Effector memory CD8-positive, alpha-beta T cell (primary cell): ENCODE measurements around the gene TEAD4.

ENCODE experiments used
- ATAC-seq: fragments of 150-1000 bp; cut with Tn5 transposase; replicated peaks from 2 replicates; pipeline ENCODE4 v1.10.0; 2021; ENCODE audit warnings: mild to moderate bottlenecking, moderate library complexity
- DNase-seq, 3 experiments: peaks; one replicate each; pipeline ENCODE4 v3.0.0; 2021
- H3K27ac Mint-ChIP-seq, 2 donors: one replicate each; pipeline ENCODE4 v1.8.0; 2022; ENCODE audit warnings: mild to moderate bottlenecking in 2 of 2, mixed read lengths in 2 of 2, moderate library complexity in 2 of 2
- H3K27me3 Mint-ChIP-seq, 2 donors: one replicate each; pipeline ENCODE4 v1.8.0; 2022; ENCODE audit warnings: mixed read lengths in 2 of 2
- H3K36me3 Mint-ChIP-seq: one replicate; pipeline ENCODE4 v1.8.0; 2022; ENCODE audit warnings: mild to moderate bottlenecking, moderate library complexity, mixed read lengths; ENCODE audit not compliant: insufficient read depth
- H3K4me1 Mint-ChIP-seq, 2 donors: one replicate each; pipeline ENCODE4 v1.8.0; 2022; ENCODE audit warnings: low read depth in 2 of 2, mixed read lengths in 2 of 2
- H3K4me3 Mint-ChIP-seq, 2 donors: one replicate each; pipeline ENCODE4 v1.8.0; 2022; ENCODE audit warnings: mild to moderate bottlenecking in 2 of 2, mixed read lengths in 2 of 2, moderate library complexity in 2 of 2
- H3K9me3 Mint-ChIP-seq, 2 donors: one replicate each; pipeline ENCODE4 v1.8.0; 2022; ENCODE audit warnings: mixed read lengths in 2 of 2

Gene TEAD4

DNA sequence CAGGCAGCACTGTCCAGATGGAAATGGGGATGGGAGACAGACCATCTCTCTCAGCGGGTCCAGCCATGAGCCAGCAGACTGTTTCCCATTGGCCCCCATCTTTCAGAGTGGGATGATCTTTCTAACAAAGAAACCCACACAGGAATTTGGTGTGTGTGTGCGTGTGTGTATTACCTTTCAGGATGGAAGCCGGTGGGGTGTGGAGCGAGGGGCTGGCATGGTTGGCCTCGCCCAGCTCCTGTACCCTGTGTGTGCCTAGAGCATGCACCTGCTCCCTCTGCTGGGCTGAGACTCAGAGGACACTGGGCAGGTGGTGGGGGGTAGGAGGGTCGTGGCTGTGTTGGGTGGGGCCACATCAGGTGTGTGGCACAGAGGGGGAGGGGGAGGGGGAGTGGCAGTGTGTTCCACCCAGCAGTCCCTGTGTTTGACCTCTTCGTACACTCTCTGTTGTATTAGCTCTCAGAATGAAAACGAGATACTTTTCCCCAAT is 85.0 kb downstream of the TEAD4 start:
- ATAC-seq (no peak), DNase-seq (no peak)
- Mint-ChIP-seq H3K27ac (no peak overlapping the region), H3K4me1 (no peaks in the 10 kb centered on the region), H3K4me3 (no peak overlapping the region), H3K36me3 (peaks cover 3% of the 10 kb centered on the region), H3K9me3 (no peaks in the 10 kb centered on the region), H3K27me3 (peaks cover 40 to 68% of the 10 kb centered on the region in 2 donors)

- H3K4me3 Mint-ChIP-seq, result no peak overlapping the region
- H3K27ac Mint-ChIP-seq, result no peak overlapping the region
- peaks cover 42 to 72% of the 10 kb centered on the region in 2 donors for H3K27me3 Mint-ChIP-seq
- no peaks in the 10 kb centered on the region for H3K9me3 Mint-ChIP-seq
- H3K36me3 Mint-ChIP-seq, result no peaks in the 10 kb centered on the region
- no peak for ATAC-seq
- no peaks in the 10 kb centered on the region for H3K4me1 Mint-ChIP-seq
- no peak for DNase-seq
Observed at GRCh38 chr12:3045494-3045893, 86.3 kb downstream of the TEAD4 start.

GRCh38 chr12:3045989-3046388 is 86.8 kb downstream of the TEAD4 start:
- peaks cover 46 to 69% of the 10 kb centered on the region in 2 donors for H3K27me3 Mint-ChIP-seq
- no peak overlapping the region for H3K4me3 Mint-ChIP-seq
- no peak for ATAC-seq

DNA sequence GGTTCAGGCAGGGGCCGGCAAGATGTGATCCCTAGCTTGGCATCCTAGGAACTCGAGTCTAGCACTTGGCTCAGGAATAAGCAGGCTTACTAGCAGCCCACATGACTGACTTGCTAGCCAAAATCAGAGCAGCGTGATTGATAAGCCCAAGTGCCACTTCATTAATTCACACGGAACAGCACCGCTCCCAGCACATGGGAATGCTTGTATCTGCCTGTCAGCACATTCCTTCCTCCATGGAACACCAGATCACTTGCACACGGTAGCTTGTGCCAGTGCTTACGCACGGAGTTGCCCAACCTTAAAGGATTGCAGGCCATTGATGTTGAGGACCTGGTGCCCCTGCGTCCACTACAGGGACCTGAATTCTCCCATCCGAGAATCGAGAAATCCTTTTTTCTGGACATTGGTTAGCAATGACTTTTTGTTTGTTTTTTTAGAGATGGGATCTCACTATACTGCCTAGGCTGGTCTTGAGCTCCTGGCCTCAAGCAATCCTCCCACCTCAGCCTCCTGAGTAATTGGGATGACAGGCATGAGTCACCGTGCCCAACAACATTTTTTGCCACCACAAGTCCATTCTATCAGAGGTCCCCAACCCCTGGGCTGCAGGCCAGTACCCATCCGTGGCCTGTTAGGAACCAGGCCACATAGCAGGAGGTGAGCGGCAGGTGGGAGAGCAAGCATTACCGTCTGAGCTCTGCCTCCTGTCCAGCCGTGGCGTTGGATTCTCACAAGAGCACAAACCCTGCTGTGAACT is 87.4 kb downstream of the TEAD4 start:
- ATAC-seq, result no peak
- Mint-ChIP-seq H3K27ac (no peak overlapping the region), H3K9me3 (no peaks in the 10 kb centered on the region)

More at GRCh38 chr12:3045989-3046388, 86.8 kb downstream of the TEAD4 start:
- H3K9me3 Mint-ChIP-seq, result no peaks in the 10 kb centered on the region
- DNase-seq, result no peak
- H3K4me1 Mint-ChIP-seq, result no peaks in the 10 kb centered on the region
- no peak overlapping the region for H3K27ac Mint-ChIP-seq
- H3K36me3 Mint-ChIP-seq, result no peaks in the 10 kb centered on the region

DNA sequence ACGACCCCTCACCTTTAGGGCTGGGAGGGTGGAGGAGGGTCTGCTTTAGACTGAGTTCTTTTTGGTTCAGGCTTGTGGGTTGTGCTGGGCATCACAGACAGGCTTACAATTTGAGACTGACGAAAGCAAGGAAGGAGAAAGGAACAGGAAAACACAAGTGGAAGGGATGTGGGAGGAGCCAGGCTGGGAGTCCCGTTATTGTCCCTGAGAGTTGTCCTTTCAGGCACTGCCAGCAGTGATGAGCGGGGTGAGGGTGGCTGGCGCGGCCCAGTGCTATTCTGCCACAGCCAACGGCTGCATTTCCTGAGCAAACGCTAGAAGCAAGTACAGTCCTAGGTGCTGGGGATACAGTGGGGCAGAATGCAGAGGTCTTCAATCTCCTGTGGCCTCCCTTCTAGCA is 88.8 kb downstream of the TEAD4 start:
- Mint-ChIP-seq H3K9me3 (no peaks in the 10 kb centered on the region), H3K4me1 (no peaks in the 10 kb centered on the region), H3K36me3 (no peaks in the 10 kb centered on the region), H3K27me3 (peaks cover 50 to 65% of the 10 kb centered on the region in 2 donors), H3K4me3 (no peak overlapping the region), H3K27ac (no peak overlapping the region)
- ATAC-seq (no peak), DNase-seq (no peak)

More for the DNA sequence above, 87.4 kb downstream of the TEAD4 start:
- no peak for DNase-seq
- no peaks in the 10 kb centered on the region for H3K36me3 Mint-ChIP-seq
- H3K4me1 Mint-ChIP-seq, result no peaks in the 10 kb centered on the region
- peaks cover 52 to 74% of the 10 kb centered on the region in 2 donors for H3K27me3 Mint-ChIP-seq
- H3K4me3 Mint-ChIP-seq, result no peak overlapping the region

DNA sequence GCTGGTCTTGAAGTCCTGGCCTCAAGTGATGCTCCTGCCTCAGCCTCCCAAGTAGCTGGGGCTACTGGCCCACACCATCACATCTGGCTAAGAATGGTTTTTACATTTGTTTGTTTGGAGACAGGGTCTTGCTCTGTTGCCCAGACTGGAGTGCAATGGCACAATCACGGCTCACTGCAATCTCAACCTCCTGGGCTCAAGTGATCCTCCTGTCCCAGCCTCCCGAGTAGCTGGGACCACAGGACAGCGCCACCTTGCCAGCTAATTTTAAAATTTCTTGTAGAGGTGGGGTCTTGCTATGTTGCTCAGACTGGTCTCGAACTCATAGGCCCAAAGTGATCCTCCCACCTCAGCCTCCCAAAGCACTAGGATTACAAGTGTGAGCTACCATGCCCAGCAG is 89.3 kb downstream of the TEAD4 start:
- Mint-ChIP-seq H3K36me3 (no peaks in the 10 kb centered on the region), H3K27me3 (peaks cover 48 to 64% of the 10 kb centered on the region in 2 donors), H3K9me3 (no peaks in the 10 kb centered on the region), H3K4me1 (no peaks in the 10 kb centered on the region), H3K4me3 (no peak overlapping the region), H3K27ac (no peak overlapping the region)
- ATAC-seq (no peak), DNase-seq (no peak)

- H3K4me1 Mint-ChIP-seq, result no peaks in the 10 kb centered on the region
- H3K4me3 Mint-ChIP-seq, result no peak overlapping the region
- H3K36me3 Mint-ChIP-seq, result no peaks in the 10 kb centered on the region
- no peaks in the 10 kb centered on the region for H3K9me3 Mint-ChIP-seq
- DNase-seq (no peak), ATAC-seq (no peak)
- H3K27me3 Mint-ChIP-seq, result peaks cover 45 to 62% of the 10 kb centered on the region in 2 donors
- no peak overlapping the region for H3K27ac Mint-ChIP-seq
Observed at GRCh38 chr12:3049176-3049575, 90.0 kb downstream of the TEAD4 start.

DNA sequence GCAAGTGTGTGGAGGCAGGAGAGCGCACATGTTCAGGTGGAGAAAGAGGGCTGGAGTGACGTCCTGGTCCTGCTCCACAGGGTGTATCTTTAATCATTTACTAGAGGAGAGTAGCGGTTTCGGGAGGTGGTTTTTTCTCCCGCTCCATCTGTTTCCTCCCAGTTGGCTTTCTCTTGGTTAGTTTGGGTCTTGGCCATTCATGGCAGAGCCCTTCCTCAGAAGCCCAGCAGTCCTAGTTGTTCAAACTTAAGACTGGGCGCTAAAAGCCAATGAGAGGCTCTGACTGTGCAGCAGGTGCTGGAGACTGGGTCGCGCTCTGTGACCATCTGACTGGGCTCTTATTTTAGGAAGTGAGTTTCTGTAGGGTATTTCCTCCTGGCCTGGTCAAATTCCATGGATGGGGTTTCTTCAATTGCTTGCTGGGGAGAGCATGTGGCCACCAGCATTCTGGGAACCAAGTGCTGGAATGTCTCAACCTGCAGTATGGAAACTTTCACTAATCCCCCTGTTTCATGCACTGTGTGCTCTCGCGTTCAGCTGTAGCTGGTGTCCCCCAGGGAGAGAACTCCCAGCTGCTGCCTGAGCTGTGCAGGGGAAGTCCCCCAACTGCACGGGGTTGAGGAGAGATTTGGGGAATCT is 90.5 kb downstream of the TEAD4 start:
- H3K4me3 Mint-ChIP-seq, result no peak overlapping the region
- no peak overlapping the region for H3K27ac Mint-ChIP-seq
- H3K27me3 Mint-ChIP-seq, result peaks cover 45 to 57% of the 10 kb centered on the region in 2 donors
- DNase-seq (no peak), ATAC-seq (no peak)
- no peaks in the 10 kb centered on the region for H3K36me3 Mint-ChIP-seq
- H3K4me1 Mint-ChIP-seq, result no peaks in the 10 kb centered on the region
- no peaks in the 10 kb centered on the region for H3K9me3 Mint-ChIP-seq

GRCh38 chr12:3054374-3054773 is 95.2 kb downstream of the TEAD4 start:
- ATAC-seq (no peak), DNase-seq (no peak)
- Mint-ChIP-seq H3K4me1 (no peaks in the 10 kb centered on the region), H3K36me3 (no peaks in the 10 kb centered on the region), H3K4me3 (no peak overlapping the region), H3K27ac (no peak overlapping the region), H3K9me3 (no peaks in the 10 kb centered on the region), H3K27me3 (peaks cover 49 to 51% of the 10 kb centered on the region in 2 donors)

DNA sequence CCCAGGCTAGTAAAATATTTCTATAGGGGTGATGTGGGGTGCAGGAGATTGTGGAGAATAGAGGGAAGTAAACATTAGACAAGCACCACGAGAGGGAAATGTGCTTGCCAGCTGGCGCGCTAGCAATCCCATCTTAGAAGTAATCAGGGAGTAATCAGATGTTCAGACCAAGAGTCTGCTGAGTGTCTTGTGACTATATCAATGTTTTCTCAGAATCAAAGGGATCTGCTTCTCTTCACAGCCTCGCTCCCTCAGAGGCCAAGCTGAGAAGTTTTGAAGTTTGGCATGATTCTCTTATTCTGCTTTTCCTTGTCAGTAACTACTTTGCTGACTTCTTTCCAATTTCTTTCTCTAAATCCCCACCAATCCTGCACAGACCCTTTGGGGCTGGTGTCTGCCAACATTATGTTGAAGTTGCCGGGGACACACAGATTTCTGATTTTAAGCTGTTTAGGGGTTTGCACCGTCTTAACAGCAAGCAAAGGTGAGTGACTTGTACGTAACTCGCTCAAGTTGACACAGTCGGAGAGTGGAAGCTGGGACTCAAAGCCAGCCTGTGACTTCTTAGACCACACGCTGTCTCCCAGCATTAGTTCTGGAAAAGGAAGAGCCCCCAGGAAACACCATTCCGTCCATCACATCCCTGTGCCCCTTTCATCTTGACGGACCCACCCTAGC is 96.0 kb downstream of the TEAD4 start:
- DNase-seq (no peak), ATAC-seq (no peak)
- Mint-ChIP-seq H3K4me1 (no peaks in the 10 kb centered on the region), H3K4me3 (no peak overlapping the region), H3K9me3 (no peaks in the 10 kb centered on the region), H3K27me3 (peaks cover 41 to 54% of the 10 kb centered on the region in 2 donors), H3K27ac (no peak overlapping the region), H3K36me3 (no peaks in the 10 kb centered on the region)

- peaks cover 45 to 52% of the 10 kb centered on the region in 2 donors for H3K27me3 Mint-ChIP-seq
- H3K36me3 Mint-ChIP-seq, result no peaks in the 10 kb centered on the region
- no peaks in the 10 kb centered on the region for H3K4me1 Mint-ChIP-seq
- no peak overlapping the region for H3K27ac Mint-ChIP-seq
- no peaks in the 10 kb centered on the region for H3K9me3 Mint-ChIP-seq
- DNase-seq (no peak), ATAC-seq (no peak)
- H3K4me3 Mint-ChIP-seq, result no peak overlapping the region
Observed at GRCh38 chr12:3055704-3056467, 96.7 kb downstream of the TEAD4 start.

DNA sequence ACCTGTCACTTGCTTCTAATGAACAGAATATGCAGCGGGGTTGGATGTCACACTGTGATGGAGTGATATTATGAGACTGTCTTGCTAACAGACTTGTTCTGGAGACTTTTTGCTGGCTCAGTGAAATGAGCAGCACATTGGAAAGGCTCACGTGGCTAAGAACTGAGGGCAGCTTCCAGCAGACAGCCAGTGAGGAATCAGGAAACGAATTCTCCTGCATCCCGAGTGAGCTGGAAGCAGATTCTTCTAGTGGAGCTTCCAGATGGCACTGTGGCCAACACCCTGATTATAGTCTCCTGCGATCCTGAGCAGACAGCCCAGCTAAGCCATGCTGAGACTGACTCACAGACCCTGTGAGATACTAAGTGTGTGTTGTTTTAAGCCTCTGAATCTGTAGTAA is 101.9 kb downstream of the TEAD4 start:
- Mint-ChIP-seq H3K27ac (no peak overlapping the region), H3K4me3 (no peak overlapping the region), H3K36me3 (no peaks in the 10 kb centered on the region), H3K4me1 (no peaks in the 10 kb centered on the region), H3K27me3 (peaks cover 39 to 50% of the 10 kb centered on the region in 2 donors), H3K9me3 (peaks cover 0 to 4% of the 10 kb centered on the region in 2 donors)
- ATAC-seq (no peak), DNase-seq (no peak)
